T-helper 1 cell (primary cell): ENCODE results near the gene AR.

ENCODE experiments used
- DNase-seq, 5 donors: peaks; one replicate each; pipeline ENCODE4 v3.0.0-alpha.2; 2012 to 2020

The AR gene

DNA sequence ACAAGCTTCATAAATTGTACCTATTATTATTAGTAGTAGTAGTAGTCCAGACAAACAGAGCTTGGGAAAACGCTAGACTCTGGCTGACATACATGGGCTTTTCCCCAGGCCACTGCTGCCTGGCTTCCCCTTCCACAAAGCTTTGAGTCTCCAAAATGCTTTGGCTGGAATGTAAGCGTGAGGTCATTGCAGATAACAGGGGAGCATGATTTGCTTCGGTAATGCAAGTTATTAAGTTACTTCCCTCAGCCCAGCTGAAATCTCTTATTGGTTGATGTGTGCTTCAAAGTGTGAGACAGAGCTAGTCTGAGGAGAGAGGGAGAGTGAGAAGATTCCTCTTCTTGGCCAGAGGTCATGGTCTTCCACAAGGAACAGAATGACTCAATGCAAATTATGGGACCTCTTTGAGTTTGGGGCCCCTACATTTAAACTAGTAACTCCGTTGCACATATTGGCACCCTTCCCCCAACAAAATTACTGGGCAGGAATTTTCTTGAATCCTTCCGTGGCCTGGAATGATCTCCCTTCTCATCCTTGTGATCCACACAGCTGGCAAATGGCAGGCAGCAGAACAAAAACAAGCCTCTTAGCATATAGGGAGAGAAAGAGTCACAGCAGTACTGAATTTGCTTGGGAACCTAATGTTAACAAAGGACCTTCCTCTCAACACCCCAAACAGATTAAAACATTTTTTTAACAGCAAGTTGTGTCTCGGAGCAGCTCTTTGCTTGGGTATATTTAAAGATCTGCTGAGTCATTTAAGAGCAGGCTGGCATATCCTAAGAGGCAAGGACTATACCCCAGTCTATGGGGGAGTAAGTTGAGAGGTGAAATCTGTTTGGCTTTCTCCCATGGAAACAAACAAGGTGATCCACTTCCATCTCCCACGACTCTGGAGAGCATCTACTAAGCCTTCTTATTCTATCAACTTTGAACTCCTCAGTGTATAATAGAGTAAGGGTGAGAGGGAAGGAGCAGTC is 19.9 kb downstream of the AR start:
- DNase-seq = no peak

DNA sequence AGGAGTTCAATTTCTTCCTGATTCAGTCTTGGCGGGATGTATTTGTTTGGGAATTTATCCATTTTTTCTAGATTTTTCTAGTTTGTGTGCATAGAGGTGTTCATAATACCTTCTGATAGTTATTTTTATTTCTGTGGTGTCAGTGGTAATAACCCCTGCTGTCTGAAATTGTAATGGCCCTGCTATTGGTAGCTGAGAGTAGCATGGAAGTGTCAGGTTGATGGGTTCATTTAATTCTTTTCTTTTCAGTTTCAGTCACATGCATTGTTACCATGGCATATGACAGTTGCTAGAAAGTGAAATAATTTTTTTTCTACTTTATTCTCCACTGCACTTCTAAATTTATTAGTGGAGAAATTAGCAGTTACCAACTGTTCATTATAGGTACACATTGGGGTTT is 20.7 kb downstream of the AR start:
- no peak for DNase-seq

GRCh38 chrX:67568769-67569168 is 24.9 kb downstream of the AR start:
- no peak for DNase-seq

DNA sequence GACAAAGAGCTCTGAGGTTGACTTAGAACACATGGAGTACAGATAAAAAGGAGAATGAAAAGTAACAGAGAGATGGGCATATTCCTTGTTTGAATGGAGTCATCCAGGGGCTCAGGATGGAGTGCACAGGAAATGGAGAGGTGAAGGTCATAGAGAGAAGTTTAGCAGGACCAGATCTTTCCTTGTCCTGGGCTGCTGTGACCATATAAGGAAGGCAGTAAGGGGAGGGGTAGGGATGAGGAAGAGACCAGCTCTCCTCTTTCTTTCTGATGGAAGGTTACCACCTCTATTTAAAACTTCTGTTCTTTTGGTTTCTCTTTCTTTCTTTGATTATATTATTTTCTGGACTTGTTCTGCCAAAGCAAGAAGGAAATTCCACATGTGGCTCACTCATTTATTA is 27.0 kb downstream of the AR start:
- no peak for DNase-seq

GRCh38 chrX:67574696-67575095 is 30.9 kb downstream of the AR start:
- DNase-seq = no peak

DNA sequence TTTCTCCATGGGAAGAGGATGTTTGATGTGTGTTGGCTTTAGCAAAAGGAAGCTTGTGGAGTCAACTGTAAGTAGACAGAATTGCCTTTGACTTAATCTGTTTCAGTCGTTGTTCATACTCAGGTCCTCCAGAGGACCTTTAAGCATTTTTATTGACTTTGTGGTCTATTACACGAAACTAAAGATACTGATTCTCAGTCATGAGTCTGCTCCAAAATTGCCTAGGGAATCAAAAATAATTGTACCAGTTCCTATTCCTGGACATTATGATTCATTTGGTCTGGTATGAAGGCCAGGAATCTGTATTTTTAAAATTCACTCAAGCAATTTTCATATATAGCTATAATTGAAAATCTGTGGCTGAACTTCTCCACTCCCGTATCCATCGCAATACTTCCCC is 38.6 kb downstream of the AR start:
- DNase-seq = no peak

DNA sequence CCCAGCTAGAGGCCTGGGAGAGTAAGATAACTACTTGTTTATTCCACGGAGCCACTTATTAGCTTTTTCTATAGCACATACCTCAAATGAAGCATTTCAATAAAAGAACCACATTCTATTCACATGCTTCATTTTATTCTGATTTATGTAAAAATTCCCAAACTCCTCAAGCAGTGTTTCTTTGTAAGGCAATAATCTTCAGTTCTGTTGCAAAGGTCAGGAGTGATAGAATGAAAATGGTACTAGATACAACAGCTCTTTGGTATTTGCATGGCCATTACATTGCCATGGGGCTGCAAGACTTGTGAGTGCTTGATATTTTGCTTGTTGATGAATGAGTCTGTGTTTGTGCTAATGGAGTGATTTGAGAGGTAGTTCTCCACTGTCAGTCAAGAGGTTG is 39.4 kb downstream of the AR start:
- no peak for DNase-seq

GRCh38 chrX:67585401-67585800 is 41.6 kb downstream of the AR start:
- no peak for DNase-seq

- DNase-seq = no peak
Observed at GRCh38 chrX:67587946-67588624, 44.3 kb downstream of the AR start.

DNA sequence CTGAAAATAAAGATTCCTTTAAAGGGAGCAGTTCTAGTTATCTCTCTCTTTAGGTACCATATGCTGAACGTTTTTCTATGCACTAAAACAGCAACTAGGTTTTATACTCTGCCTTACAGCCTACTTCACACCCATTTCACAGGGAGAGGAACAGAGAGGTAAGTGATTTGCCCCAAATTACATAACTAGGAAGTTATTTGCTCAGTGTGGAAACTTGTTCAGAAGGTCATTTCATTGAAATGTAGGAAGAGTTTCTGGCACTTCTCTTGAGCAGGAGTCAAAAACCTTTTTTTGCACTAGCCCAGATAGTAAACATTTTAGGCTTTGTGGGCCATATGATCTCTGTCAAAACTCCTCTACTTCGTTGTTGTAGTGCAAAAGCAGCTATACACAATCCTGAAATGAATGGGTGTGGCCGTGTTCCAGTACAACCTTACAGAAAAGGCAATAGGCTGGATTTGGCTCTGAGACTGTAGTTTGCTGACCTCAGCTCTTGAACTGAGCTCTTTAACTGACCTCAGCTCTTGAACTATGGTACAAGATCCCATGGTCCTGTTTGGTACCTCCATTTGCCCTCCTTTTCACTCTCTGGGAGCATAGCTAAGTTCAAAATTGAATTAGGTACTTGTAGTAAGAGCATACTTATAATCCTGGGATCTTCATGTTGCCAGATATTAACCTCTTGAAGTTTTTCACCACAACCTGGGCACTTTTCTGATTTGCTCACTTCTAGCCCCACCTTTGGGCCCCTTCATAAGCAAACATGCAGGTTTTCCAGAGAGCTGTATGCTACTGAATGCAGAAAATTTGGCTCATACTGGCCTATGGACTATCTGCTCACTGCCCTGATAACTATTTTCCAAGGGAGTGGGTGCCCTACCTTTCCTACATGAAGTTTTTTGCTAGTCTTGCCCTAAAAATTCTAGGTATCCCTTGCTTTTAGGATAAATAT is 53.3 kb downstream of the AR start:
- no peak for DNase-seq

GRCh38 chrX:67599532-67599931 is 55.7 kb downstream of the AR start:
- DNase-seq = no peak

- no peak for DNase-seq
Observed at GRCh38 chrX:67601771-67602170, 58.0 kb downstream of the AR start.

- no peak for DNase-seq
Observed at GRCh38 chrX:67604979-67605703, 61.3 kb downstream of the AR start.

- no peak for DNase-seq
Observed at GRCh38 chrX:67607466-67607865, 63.6 kb downstream of the AR start.

- DNase-seq = no peak
Observed at GRCh38 chrX:67610282-67610681, 66.5 kb downstream of the AR start.

DNA sequence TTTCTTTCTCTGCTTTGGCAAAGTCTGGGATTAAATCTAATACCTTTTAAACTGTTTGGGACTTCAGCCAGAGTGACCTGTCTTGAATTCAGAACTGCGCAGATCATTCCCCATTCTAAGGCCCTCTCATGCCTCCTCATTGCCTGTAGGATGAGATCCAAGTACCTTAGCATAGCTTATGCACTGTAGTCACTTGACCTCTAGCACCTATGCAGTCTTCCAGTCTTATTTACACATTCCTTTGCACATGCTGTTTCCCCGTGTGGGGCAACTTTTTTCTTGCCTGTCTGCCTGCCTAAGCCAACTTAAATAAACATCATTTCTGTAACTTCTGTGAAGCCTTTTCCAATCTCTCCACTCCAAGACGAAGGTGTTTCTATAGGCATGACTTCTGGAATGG is 68.4 kb downstream of the AR start:
- no peak for DNase-seq

DNA sequence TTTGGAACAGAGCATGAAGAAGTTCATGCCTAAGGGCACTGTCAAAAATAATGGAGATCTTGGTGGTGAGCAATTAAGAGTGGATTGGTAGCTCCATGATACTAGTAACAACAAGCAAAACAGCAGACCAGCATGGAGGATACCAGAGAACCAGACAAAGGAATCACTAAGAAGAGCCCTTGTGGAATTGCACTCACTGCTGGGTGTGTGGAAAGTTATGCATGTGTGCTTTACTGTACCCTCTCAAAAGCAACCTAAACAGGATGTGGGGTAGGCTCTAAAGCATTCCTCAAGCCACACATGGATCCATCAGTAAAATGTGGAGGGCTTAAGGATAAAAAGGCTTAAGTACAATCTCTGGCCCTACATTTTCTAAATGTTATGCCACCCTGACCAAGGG is 69.5 kb downstream of the AR start:
- DNase-seq = no peak

DNA sequence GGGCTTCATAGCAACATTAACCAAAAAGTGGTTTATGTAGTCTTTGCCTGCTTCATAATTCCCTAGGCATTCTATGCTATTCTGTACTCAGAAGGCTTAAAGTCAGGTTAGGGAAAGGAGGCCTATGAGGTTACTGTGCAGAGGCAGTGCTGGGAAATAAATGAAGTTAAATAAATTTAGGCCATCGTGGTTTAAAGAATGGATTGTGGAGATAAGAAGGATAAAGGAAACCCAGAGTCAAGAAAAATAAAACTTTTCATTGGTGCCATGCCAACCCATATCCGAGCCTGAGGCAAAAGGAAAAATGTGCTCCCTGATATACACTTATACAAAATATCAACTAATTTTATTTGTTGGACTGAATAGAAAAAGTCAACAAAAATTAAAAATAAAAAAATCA is 70.2 kb downstream of the AR start:
- no peak for DNase-seq

DNA sequence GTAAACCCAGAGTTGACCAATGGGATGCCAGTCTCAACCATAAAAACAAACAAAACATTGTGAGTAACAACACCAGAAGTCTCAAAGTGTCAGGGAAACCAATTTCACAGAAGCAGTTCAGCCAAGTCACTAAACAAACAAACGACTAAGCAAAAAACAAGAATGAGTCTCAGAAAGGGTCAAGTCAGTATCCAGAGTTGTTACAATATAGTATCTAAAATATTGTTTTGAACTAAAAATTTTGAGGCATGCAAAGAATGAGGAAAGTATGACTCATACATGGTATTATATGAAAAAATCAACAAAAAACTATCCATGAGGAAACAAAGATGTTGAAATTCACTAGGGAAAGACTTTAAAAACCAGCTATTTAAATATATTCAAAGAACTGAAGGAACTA is 70.6 kb downstream of the AR start:
- no peak for DNase-seq

GRCh38 chrX:67619253-67619652 is 75.4 kb downstream of the AR start:
- peak in 1 of 5 donors; percentile 7 for DNase-seq

DNA sequence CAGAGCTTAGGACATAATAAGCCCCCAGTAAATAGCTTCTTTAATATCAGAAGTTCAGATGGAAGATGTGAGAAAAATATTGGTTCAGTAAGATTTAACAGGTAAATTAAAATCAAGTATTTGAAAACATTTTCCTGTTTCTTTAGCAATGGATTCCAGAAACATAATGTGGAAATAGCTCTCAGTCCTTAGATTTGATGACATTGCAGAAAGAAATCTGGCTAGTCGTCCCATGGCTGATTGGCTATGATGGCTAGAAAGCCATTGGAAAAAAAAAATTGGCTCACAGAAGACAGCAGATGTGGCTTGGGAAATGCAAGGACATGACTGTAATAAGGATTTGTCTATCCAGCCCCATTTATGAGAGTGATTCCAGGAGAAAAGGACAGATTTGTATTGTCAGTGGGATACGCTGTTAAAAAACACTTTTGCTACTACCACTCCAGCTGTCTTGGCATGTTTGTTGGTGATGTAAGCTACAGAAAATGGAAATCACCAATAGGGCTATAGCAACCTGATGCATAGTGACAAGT is 78.3 kb downstream of the AR start:
- no peak for DNase-seq

DNA sequence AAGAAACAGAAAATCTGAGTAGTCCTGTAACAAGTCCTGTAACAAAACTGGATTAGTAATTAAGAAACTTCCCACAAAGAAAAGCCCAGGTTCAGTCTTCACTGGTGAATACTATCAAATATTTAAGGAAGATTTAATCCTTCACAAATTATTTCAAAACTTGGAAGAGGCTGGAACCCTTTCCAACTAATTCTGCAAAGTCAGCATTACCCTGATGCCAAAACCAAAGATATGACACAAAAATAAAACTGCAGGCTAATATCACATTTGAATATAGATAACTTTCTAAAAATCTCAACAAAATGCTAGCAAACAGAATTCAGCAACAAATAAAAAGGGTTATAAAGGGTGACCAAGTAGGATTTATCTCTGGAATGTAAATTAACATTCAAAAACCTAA is 80.5 kb downstream of the AR start:
- DNase-seq = no peak
